ENCODE measurements around the gene DPYD.

- TF ChIP-seq, protein P1, sequence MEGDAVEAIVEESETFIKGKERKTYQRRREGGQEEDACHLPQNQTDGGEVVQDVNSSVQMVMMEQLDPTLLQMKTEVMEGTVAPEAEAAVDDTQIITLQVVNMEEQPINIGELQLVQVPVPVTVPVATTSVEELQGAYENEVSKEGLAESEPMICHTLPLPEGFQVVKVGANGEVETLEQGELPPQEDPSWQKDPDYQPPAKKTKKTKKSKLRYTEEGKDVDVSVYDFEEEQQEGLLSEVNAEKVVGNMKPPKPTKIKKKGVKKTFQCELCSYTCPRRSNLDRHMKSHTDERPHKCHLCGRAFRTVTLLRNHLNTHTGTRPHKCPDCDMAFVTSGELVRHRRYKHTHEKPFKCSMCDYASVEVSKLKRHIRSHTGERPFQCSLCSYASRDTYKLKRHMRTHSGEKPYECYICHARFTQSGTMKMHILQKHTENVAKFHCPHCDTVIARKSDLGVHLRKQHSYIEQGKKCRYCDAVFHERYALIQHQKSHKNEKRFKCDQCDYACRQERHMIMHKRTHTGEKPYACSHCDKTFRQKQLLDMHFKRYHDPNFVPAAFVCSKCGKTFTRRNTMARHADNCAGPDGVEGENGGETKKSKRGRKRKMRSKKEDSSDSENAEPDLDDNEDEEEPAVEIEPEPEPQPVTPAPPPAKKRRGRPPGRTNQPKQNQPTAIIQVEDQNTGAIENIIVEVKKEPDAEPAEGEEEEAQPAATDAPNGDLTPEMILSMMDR (IDR thresholded peaks at IDR 0.05; ENCODE audit: low read length), result no peak
- no peak for TF ChIP-seq EZH2 (optimal IDR thresholded peaks at IDR 0.05; ENCODE audit: low read depth, low read length)
These were observed 638.9 kb downstream of the DPYD start for GRCh38 chr1:97281962-97282361.
